NCI-H2171 (cell line): ENCODE data around the gene SFXN4.

Experiments used
- DNase-seq: peaks from one replicate; lab custom pipeline; 2025; lab: John Stamatoyannopoulos, UW

SFXN4 gene, protein sequence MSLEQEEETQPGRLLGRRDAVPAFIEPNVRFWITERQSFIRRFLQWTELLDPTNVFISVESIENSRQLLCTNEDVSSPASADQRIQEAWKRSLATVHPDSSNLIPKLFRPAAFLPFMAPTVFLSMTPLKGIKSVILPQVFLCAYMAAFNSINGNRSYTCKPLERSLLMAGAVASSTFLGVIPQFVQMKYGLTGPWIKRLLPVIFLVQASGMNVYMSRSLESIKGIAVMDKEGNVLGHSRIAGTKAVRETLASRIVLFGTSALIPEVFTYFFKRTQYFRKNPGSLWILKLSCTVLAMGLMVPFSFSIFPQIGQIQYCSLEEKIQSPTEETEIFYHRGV

GRCh38 chr10:119165171-119166117, at the start of gene SFXN4:
Gene SFXN4 (minus strand): TSS chr10:119165714. CDS start chr10:119165647, 67 bp downstream.
- peak; percentile 46 for DNase-seq

- no peak for DNase-seq
These were observed 46.3 kb upstream of the SFXN4 start for GRCh38 chr10:119211625-119212441.

DNA sequence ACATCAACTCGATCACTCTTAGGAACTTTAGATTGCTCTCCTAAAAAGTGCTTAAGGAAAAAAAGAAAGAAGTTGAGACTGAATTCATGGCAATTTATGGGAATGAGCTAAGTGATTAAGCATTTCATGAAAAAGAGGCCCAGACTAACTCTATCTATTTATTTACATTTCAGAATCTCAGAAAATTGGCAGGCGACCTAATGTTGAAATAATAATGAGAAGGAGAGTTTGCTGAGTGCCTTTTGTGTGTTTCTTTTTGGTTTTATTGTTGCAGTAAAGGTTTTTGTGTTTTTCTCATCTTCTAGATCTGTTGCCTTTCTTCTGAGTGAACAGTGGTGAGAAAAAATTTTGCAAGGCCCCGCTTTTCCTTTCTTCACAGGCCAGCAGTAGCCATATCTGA, 45.7 kb upstream of the SFXN4 start:
- no peak for DNase-seq

GRCh38 chr10:119210633-119211032, 45.1 kb upstream of the SFXN4 start:
- no peak for DNase-seq

GRCh38 chr10:119209736-119210355, 44.3 kb upstream of the SFXN4 start:
- DNase-seq, result no peak

DNA sequence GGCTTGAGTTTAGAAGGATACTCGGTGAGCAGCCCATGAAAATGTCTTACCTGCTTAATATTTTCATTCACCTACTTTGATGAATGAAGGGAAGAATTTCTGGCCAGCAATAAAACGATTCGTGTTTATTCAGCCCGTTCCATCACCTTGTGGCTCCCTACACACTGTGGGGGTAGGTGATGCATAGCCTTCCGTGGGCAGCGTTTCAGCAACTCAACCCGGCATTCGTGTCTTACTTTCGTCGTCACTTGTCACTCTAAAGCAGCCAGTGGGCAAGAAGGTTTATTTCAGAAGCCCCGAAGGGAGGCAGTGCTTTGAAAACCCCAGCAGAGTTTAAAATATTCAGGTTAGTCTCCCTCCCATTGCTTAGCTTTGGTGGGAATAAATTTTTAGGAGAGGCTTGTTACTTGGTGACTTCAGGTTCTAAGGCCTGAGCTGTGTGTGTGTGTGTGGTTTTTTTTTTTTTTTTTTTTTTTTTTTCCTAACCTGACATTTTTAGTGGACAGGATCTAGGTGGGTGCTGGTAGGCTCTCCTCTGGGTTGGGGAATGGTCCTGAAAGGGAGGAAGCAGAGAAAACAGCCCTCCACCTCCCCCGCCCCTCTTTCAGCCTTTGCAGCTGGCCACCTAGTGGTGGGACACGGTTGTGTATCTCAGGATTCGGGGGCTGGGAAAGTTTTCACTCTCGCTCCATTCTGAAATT, 43.7 kb upstream of the SFXN4 start:
- DNase-seq, result peak; percentile 20

DNA sequence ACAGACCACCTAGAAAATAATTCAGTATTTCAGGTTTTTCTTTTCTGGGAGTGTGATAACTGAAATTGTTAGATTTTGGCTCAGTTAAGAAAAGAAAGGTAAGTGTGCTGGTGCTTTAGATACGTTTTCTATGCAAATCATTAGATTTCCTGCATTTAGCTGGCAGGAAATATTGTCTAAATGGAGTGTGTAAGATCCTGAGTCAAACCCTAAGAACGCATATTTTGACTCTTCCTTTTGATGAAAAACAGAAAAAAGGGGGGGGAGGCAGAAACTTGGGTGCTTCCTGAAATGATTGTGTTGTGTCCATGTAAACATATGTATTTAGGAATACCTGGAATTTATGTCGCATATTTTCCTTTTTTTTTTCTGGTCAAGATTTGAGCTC, 43.0 kb upstream of the SFXN4 start:
- no peak for DNase-seq

DNA sequence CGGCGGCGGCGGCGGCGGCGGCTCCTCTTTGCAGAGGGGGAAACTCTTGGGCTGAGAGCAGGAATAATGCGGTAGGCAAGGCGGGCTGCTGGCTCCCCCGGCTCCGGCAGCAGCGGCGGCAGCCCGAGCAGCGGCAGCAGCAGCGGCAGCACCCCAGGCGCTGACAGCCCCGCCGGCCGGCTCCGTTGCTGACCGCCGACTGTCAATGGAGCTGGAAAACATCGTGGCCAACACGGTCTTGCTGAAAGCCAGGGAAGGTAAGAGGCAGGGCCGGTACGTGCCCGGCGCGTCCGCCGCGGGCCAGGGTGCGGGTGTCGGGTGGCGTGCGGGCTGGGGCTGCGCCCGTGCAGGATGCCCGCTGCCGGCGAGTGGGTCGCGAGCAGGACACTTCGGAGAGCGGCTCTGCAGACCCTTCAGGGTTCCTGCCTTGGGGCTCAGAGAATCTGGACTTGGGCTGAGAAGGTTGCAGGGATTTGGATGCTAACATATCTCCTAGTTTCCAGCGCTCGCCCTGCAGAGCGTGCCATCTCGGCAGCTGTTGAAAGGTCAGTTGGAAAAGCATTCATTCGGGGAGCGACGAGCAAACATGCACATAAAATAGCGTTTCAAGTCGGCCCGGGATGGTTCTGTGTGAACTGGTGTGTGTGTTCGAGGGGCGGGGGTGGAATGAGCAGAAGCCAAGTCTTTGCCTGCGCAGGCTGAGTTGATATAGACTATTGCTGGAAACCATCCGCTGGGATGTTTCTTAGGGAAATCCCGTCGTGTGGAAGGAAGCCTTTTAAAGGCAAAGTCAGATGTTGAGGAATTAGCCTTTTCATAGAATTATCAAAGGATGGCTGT, 42.4 kb upstream of the SFXN4 start:
- DNase-seq, result peak; percentile 9

DNA sequence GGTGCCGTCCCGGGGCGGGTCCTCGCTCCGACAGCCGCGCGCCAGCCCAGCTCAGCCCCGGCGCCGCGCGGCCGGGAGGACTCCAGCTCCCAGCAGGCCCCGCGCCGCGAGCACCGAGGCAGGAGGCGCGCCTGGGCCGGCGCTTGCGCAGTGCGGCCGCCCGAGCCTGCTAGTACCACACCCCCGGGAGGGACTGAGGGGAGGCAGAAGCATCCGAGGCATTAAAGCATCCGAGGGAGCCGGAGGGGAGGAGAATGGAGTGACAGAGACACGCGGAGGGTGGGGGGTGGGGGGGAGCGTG, 41.8 kb upstream of the SFXN4 start, which contains the start of gene GRK5:
GRK5 (plus strand) TSS at position 206 of the 301 bp plus-strand sequence. CDS start 347 bp downstream, outside the sequence.
- DNase-seq, result peak; percentile 87

DNA sequence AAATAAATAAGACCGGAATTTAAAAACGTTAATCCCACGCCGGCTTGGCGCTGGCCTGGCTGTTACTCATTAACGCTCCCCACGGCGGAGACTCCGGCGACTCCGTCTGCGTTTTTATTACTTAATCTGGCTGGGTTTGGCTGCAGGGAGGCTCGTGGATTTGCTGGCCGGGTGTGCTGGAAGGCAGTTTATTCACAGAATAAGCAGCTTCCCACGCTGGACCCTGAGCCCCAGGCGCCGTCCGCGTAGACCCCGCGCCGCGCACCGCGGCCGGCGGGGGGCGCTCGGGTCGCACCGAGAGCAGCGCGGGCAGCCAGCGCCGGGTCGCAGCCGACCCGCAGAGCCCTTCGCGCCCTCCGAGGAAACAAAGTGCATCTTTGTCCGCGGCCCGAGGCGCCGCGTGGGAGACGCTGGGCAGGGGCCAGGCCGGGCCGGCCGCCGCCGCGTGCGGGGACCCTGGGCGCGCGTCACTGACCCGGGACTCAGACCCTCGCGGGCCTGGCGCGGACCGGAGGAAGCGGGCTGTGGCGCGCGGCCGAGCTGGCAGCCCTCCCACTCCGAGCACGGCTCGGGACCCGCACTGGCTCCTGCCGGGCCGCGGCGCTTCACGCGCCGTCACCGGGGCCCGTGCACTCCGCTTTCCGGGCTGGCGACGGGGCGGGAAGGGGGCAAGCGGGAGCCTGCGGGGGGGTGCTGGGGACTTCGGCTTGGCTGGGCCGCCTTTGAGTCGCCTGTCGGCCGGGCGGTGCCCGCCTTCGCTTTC, 41.3 kb upstream of the SFXN4 start:
- peak; percentile 34 for DNase-seq

GRCh38 chr10:119205894-119206602, 40.5 kb upstream of the SFXN4 start:
- no peak for DNase-seq

DNA sequence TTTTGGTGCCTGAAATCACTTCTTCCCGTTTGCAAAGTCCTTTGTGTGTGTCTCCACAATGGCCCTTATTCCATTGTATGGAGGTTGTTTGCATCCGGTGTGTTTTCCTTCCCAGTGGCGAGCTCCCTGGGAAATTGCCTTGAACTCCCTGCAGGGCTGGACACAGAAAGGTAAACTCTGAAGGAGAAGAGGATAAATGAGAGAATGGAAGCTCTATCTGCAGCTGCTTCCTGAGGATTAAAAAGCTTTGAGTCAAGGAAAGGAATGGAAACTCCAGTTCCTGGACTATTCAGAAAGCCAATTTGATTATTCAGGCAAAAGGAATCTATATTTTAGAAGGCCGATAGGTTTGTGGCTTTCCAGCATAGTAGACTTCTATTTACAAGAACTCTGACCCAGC, 37.5 kb upstream of the SFXN4 start:
- no peak for DNase-seq

DNA sequence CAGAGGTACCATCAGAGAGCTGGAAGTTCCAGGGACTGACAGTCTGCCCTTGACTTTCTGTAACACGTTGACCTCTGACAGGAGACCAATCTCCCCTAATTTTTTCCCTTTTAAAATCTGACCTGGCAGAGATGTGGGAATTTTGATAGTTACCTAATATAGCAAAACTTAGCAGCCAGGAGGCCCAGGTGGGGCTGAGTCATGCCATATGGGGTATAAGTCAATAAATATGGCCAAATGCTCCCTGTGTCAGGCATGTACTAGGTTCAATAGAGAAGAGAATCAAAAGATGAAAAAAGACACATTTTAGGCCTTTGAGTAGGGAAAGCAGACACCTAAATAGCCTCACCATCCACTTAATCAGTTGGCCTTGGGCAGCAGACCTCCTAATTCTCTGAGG, 35.7 kb upstream of the SFXN4 start:
- no peak for DNase-seq

- peak; percentile 49 for DNase-seq
These were observed 33.9 kb upstream of the SFXN4 start for GRCh38 chr10:119199231-119199992.

DNA sequence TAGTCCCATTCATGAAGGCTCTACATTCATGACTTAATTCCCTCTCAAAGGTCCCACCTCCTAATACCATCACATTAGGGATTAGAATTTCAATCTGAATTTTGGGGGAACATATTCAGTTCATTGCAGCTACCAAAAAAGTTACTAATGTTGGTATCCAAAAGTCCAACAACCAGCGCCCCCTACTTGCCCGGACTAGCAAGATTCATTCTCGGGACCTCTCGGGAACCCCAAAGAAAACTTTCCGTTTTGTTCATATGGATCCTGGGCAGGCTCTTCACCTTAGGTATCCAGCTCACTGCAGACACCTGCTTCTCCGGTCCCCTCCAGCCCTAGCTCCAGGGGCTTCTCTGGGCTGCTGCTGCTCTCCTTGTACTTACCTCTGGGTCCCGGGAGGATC, 32.9 kb upstream of the SFXN4 start:
- no peak for DNase-seq

DNA sequence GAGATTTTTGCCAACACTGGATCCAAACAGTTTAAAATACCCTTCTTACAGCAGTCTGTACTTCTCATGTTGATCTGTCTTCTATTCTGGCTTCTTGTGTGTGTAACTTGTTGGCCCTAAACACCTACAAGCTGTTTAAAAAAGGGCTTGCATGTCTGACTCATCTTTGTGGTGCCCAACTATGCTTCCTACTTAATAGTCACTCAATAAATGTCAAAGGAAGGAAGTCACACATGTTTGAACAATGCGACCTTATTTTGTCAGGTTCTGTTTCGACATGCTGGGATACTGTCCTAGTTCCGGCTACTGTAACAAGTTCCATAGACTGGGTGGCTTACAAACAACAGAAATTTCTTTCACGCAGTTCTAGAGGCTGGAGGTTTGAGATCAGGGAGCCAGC, 32.4 kb upstream of the SFXN4 start:
- no peak for DNase-seq

DNA sequence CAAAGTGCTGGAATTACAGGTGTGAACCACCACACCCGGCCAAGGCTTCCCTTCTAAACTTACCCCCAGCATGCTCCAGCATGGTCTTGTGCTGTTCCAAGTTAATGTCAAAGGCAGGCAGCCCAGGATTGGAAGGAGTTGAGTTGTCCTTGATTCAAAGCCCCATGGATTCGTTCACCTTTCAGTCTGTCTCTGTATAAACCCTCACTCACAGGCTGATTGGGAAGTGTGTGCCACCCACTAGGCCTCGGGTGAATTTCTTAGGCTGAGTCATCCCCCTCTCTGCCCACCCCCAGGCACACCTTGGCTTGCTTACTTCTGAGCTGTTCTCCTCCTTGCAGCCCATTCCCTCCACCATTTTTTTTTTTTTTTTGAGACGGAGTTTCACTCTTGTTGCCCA, 26.4 kb upstream of the SFXN4 start:
- DNase-seq, result no peak
